Endothelial cell (in vitro differentiated cells): ENCODE measurements around the gene INVS. TPM values are rescaled to one million over a fixed set of nuclear protein-coding genes. Genes with fewer than 3 reads are reported as not detected.

Experiments used
- DNase-seq: peaks from one replicate; pipeline ENCODE4 v3.0.0; 2021; ENCODE audit warnings: low spot score
- H3K27ac Mint-ChIP-seq: one replicate; pipeline ENCODE4 v1.8.0; 2021; ENCODE audit warnings: mixed read lengths, inconsistent platforms; ENCODE audit not compliant: unreplicated experiment
- H3K27me3 Mint-ChIP-seq: one replicate; pipeline ENCODE4 v1.8.0; 2021; ENCODE audit warnings: mild to moderate bottlenecking, moderate library complexity, mixed read lengths, inconsistent platforms; ENCODE audit not compliant: unreplicated experiment
- H3K36me3 Mint-ChIP-seq: one replicate; pipeline ENCODE4 v1.8.0; 2021; ENCODE audit warnings: mild to moderate bottlenecking, low read depth, mixed read lengths, inconsistent platforms; ENCODE audit not compliant: unreplicated experiment
- H3K4me1 Mint-ChIP-seq: one replicate; pipeline ENCODE4 v1.8.0; 2021; ENCODE audit warnings: mild to moderate bottlenecking, mixed read lengths, inconsistent platforms; ENCODE audit not compliant: unreplicated experiment
- H3K4me3 Mint-ChIP-seq: one replicate; pipeline ENCODE4 v1.8.0; 2021; ENCODE audit warnings: mild to moderate bottlenecking, mixed read lengths, inconsistent platforms; ENCODE audit not compliant: unreplicated experiment
- H3K9me3 Mint-ChIP-seq: one replicate; pipeline ENCODE4 v1.8.0; 2021; ENCODE audit warnings: mixed read lengths, inconsistent platforms; ENCODE audit not compliant: unreplicated experiment
- total RNA-seq: library from RNA; stranded (reverse); fragmentation: NEBNext Ultra II Directional; extraction: Animal tissue kit (Norgen Biotek cat#: 25700); gene quantifications from one replicate; pipeline ENCODE4 v1.2.1, GENCODE V29; 2021; ENCODE audit not compliant: unreplicated experiment
- TF ChIP-seq, protein P1 (sequence below): fragments of 200-600 bp; sonication (generic); IDR thresholded peaks from one replicate; pipeline ENCODE4 v1.5.0; 2021; ENCODE audit warnings: antibody characterized with exemption; ENCODE audit not compliant: unreplicated experiment

The INVS gene
- total RNA-seq, 1 donor from 2014 or later: 21.6 TPM

DNA sequence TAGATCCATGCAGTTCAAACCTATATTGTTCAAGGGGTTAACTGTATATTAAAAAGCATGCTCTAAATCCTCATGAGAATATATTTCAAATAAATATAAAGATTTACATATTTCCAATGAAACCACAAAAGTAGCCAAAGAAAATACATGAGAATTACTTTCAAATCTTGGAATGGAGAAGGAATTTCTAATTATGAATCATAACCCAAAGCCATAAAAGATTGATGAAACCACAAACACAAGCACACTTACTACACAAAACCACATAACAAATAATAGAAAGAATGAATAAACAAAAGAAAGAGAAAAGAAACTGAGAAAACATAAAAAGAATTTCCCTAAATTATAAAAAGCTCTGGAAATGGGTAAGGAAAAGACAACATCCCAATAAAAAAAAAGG, 16.3 kb upstream of the INVS start:
- H3K36me3 Mint-ChIP-seq: peaks cover 3% of the 10 kb centered on the region
- TF ChIP-seq, protein P1, sequence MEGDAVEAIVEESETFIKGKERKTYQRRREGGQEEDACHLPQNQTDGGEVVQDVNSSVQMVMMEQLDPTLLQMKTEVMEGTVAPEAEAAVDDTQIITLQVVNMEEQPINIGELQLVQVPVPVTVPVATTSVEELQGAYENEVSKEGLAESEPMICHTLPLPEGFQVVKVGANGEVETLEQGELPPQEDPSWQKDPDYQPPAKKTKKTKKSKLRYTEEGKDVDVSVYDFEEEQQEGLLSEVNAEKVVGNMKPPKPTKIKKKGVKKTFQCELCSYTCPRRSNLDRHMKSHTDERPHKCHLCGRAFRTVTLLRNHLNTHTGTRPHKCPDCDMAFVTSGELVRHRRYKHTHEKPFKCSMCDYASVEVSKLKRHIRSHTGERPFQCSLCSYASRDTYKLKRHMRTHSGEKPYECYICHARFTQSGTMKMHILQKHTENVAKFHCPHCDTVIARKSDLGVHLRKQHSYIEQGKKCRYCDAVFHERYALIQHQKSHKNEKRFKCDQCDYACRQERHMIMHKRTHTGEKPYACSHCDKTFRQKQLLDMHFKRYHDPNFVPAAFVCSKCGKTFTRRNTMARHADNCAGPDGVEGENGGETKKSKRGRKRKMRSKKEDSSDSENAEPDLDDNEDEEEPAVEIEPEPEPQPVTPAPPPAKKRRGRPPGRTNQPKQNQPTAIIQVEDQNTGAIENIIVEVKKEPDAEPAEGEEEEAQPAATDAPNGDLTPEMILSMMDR: no peak
- H3K4me3 Mint-ChIP-seq: no peak overlapping the region
- H3K9me3 Mint-ChIP-seq: no peaks in the 10 kb centered on the region
- no peak overlapping the region for H3K27ac Mint-ChIP-seq
- peaks cover 10% of the 10 kb centered on the region for H3K4me1 Mint-ChIP-seq
- no peak for DNase-seq
- H3K27me3 Mint-ChIP-seq: no peaks in the 10 kb centered on the region

DNA sequence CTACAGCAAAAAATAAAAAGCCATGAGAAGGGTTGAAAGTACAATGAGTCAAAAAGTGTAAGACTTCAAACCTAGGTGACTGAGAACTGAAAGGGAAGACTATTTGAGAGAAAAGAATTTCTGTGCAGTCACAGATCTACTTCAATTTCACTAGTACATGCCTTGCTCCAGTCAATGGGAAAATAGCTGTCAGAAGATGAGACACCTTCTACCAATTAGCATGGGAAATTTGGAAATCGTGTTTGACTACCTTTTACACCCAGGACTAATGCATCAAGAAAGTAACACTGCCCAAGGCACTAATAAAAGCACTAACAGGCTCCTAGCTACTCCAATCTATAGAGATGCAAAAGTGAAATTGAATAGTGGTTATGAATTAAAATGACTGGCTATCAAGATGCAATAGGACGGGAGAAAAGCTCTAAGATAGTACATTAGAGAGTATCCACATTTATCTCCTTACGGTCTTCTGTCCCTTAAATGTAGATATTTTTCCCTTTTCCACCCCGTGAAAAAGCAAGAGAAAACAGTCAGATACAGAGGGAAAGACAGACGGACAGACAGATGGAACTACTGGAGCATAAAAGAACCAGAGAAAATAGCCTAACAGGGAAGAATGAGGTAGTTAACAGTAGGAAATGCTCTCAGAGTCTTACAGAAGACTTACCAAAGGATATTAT, 15.5 kb upstream of the INVS start:
- H3K9me3 Mint-ChIP-seq: no peaks in the 10 kb centered on the region
- no peak for DNase-seq
- no peaks in the 10 kb centered on the region for H3K27me3 Mint-ChIP-seq
- no peak overlapping the region for H3K4me3 Mint-ChIP-seq
- TF ChIP-seq, protein P1: no peak
- peaks cover 7% of the 10 kb centered on the region for H3K4me1 Mint-ChIP-seq
- H3K36me3 Mint-ChIP-seq: peaks cover 3% of the 10 kb centered on the region
- H3K27ac Mint-ChIP-seq: no peak overlapping the region

DNA sequence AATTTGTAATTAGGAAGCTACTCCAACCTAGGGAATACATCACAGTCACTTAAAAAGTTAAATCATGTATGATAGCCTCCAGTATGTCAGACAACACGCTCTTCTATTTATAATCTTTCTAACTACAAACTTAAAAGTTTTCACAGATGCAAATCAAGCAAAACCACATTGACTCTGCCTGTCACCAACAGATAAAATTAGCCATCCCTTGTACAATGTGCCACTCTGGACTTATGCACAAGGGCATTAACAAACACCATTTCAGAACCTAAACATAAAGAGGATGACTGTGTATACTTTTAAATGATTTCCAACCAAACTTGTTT, 15.0 kb upstream of the INVS start:
- Mint-ChIP-seq H3K9me3 (no peaks in the 10 kb centered on the region), H3K4me3 (no peak overlapping the region), H3K27ac (no peak overlapping the region), H3K27me3 (no peaks in the 10 kb centered on the region), H3K4me1 (peaks cover 3% of the 10 kb centered on the region), H3K36me3 (peaks cover 3% of the 10 kb centered on the region)
- TF ChIP-seq, protein P1: no peak
- no peak for DNase-seq

DNA sequence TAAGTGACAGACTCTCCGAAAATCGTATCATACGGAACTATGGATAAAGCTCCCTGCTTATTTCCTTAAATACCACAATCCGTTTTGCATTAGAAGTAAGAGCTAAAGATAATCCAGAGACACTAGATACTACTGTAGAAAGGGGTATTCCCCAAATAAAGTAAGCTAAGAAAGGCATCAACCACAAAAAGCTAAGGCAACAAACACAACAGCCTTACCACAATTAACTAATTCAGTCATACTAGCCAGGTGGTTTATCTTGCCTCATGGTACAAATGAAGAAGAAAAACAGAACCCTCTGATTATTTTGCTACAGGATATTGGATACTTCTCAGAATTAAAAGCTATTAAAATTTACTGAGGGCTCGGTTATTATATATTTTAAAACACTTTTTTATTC, 14.3 kb upstream of the INVS start:
- Mint-ChIP-seq H3K27ac (no peak overlapping the region), H3K9me3 (no peaks in the 10 kb centered on the region), H3K36me3 (no peaks in the 10 kb centered on the region), H3K4me1 (peaks cover under 1% of the 10 kb centered on the region), H3K27me3 (no peaks in the 10 kb centered on the region), H3K4me3 (no peak overlapping the region)
- no peak for DNase-seq
- TF ChIP-seq, protein P1: no peak

DNA sequence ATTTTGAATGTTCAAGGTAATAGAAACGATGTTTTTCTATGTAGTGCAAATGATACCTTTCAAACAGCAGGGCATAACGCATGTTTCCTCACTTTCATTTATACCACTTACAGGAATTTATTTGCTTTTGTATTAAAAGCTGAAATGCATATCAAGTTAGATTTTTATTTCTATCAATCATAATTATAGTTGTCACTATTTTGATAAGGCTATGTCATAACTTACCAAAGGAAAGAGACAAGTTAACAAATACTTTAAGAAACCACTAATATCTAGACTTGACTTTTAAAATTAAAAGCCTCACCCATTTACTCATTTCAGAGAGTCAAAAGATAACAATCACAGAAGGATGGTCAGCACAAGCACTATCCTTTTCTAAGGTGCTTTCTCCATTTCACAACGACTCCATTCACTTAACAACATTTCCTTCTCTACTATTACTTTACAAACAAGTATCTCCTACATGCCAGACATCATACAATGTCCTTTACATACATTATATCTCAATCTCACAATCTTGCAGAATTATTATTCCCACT, 12.9 kb upstream of the INVS start:
- H3K9me3 Mint-ChIP-seq: no peaks in the 10 kb centered on the region
- TF ChIP-seq, protein P1: no peak
- H3K4me3 Mint-ChIP-seq: no peak overlapping the region
- H3K4me1 Mint-ChIP-seq: peaks cover 8% of the 10 kb centered on the region
- no peaks in the 10 kb centered on the region for H3K27me3 Mint-ChIP-seq
- no peak overlapping the region for H3K27ac Mint-ChIP-seq
- H3K36me3 Mint-ChIP-seq: no peaks in the 10 kb centered on the region
- no peak for DNase-seq
